Measurements from ENCODE around the gene GRK4.

The GRK4 gene

GRCh38 chr4:2961421-2961810 is 2.0 kb upstream of the GRK4 start:
- Histone ChIP-seq H3K79me2 (ENCODE audit: low read length) (peaks cover 58% of the 10 kb centered on the region), H3K9me3 (ENCODE audit: insufficient read depth, low read length) (no peaks in the 10 kb centered on the region), H3K27ac (ENCODE audit: low read length) (peak overlapping the region; percentile 70), H3K36me3 (replicated peaks; ENCODE audit: low read depth, low read length) (peaks cover 16% of the 10 kb centered on the region), H3K9ac (ENCODE audit: low read length) (peak overlapping the region; percentile 79), H3K4me2 (ENCODE audit: low read length) (peak overlapping the region; percentile 88), H4K20me1 (ENCODE audit: insufficient read depth, low read length) (peaks cover 46% of the 10 kb centered on the region), H3K4me1 (ENCODE audit: low read length) (peaks cover 30% of the 10 kb centered on the region), H3K4me3 (ENCODE audit: low read length) (peak overlapping the region; percentile 82), H2AFZ (ENCODE audit: low read depth, low read length) (no peak overlapping the region), H3K27me3 (ENCODE audit: low read depth, low read length) (no peaks in the 10 kb centered on the region)
- TF ChIP-seq, protein P1, sequence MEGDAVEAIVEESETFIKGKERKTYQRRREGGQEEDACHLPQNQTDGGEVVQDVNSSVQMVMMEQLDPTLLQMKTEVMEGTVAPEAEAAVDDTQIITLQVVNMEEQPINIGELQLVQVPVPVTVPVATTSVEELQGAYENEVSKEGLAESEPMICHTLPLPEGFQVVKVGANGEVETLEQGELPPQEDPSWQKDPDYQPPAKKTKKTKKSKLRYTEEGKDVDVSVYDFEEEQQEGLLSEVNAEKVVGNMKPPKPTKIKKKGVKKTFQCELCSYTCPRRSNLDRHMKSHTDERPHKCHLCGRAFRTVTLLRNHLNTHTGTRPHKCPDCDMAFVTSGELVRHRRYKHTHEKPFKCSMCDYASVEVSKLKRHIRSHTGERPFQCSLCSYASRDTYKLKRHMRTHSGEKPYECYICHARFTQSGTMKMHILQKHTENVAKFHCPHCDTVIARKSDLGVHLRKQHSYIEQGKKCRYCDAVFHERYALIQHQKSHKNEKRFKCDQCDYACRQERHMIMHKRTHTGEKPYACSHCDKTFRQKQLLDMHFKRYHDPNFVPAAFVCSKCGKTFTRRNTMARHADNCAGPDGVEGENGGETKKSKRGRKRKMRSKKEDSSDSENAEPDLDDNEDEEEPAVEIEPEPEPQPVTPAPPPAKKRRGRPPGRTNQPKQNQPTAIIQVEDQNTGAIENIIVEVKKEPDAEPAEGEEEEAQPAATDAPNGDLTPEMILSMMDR (IDR thresholded peaks at IDR 0.05; ENCODE audit: low read depth, low read length) = no peak
- TF ChIP-seq EZH2phosphoT487 (IDR thresholded peaks at IDR 0.05; ENCODE audit: low read depth) = no peak

DNA sequence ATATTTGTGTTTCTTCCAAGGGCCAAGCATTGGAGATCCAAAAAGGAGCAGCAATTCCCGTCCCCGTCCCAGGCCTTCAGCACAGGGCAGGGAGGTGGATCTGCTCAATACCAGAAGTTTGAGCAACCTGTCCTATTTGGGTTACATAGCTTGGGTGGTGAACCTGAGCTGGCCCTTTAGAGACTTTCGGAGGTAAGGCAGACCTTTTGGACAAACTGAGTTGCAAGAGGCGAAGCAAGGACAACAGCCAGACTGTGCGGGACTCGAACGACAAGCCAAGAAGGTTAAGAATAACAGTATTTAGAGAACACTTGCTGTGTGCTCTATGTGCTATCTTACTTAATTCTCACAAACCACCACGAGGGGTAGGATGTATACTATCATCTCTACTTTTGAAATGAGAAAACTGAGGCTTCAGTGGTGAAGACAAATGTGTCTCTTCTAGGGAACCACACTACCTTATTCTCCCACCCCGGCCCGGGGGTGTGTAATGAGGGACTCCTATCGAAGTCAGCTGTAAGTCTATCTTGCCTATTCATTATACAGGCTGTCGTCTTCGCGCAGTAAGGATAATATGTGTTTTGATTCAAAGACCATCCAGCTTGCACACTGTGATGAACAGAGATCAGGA is 1.4 kb upstream of the GRK4 start:
- Histone ChIP-seq H2AFZ (ENCODE audit: low read depth, low read length) (no peak overlapping the region), H3K27ac (ENCODE audit: low read length) (peak overlapping the region; percentile 70), H3K79me2 (ENCODE audit: low read length) (peaks cover 56% of the 10 kb centered on the region), H3K4me2 (ENCODE audit: low read length) (peak overlapping the region; percentile 88), H3K9ac (ENCODE audit: low read length) (peak overlapping the region; percentile 79), H3K36me3 (replicated peaks; ENCODE audit: low read depth, low read length) (peaks cover 14% of the 10 kb centered on the region), H3K27me3 (ENCODE audit: low read depth, low read length) (no peaks in the 10 kb centered on the region), H3K4me1 (ENCODE audit: low read length) (peaks cover 30% of the 10 kb centered on the region), H4K20me1 (ENCODE audit: insufficient read depth, low read length) (peaks cover 44% of the 10 kb centered on the region), H3K4me3 (ENCODE audit: low read length) (peak overlapping the region; percentile 82), H3K9me3 (ENCODE audit: insufficient read depth, low read length) (no peaks in the 10 kb centered on the region)
- no peak for TF ChIP-seq EZH2phosphoT487 (IDR thresholded peaks at IDR 0.05; ENCODE audit: low read depth)
- TF ChIP-seq, protein P1 (IDR thresholded peaks at IDR 0.05; ENCODE audit: low read depth, low read length) = no peak; the same call in 1 of the 2 replicates

DNA sequence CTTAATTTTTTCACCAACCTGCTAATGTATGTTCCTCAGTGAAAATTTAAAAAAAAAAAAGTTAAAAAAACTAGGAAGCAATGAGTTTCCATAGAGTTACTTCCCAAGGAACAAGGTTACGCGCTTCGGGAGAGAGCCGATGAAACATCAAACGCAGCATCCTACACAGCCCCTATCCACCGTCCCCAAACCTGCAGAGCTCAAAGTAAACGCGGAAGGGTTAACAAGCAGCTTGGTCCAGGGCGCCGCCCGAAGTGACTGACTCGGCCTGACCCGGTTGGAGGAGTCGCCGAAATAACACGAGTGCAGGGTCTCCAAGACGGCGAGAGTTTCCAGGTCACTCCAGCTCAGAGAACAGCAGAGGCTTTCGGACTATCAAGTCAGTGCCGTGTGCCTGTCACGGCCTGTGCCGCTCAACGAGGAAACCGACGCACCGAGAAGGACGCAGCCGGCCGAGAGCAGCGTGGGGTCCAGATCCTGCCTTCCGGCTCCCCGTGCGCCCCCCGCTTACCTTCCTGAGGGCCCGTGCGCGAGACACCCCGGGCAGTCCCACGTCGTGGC is 677 bp upstream of the GRK4 start:
- peaks cover 30% of the 10 kb centered on the region for H3K4me1 ChIP-seq (ENCODE audit: low read length)
- H3K27me3 ChIP-seq (ENCODE audit: low read depth, low read length) = no peaks in the 10 kb centered on the region
- peak overlapping the region; percentile 30; the same call in 1 of the 2 replicates for H2AFZ ChIP-seq (ENCODE audit: low read depth, low read length)
- peaks cover 49% of the 10 kb centered on the region for H3K79me2 ChIP-seq (ENCODE audit: low read length)
- H3K9me3 ChIP-seq (ENCODE audit: insufficient read depth, low read length) = no peaks in the 10 kb centered on the region
- H3K4me2 ChIP-seq (ENCODE audit: low read length) = peak overlapping the region; percentile 88
- H3K4me3 ChIP-seq (ENCODE audit: low read length) = peak overlapping the region; percentile 82
- peak overlapping the region; percentile 79 for H3K9ac ChIP-seq (ENCODE audit: low read length)
- TF ChIP-seq, protein P1 (IDR thresholded peaks at IDR 0.05; ENCODE audit: low read depth, low read length) = no peak
- peak overlapping the region; percentile 70 for H3K27ac ChIP-seq (ENCODE audit: low read length)
- H4K20me1 ChIP-seq (ENCODE audit: insufficient read depth, low read length) = peaks cover 38% of the 10 kb centered on the region
- H3K36me3 ChIP-seq (replicated peaks; ENCODE audit: low read depth, low read length) = peaks cover 8% of the 10 kb centered on the region

- H3K9ac ChIP-seq (ENCODE audit: low read length) = peak overlapping the region; percentile 68
- TF ChIP-seq EZH2phosphoT487 (IDR thresholded peaks at IDR 0.05; ENCODE audit: low read depth) = no peak
- TF ChIP-seq, protein P1 (IDR thresholded peaks at IDR 0.05; ENCODE audit: low read depth, low read length) = no peak
- H3K36me3 ChIP-seq (replicated peaks; ENCODE audit: low read depth, low read length) = peaks cover 3% of the 10 kb centered on the region
- H3K4me1 ChIP-seq (ENCODE audit: low read length) = peaks cover 24% of the 10 kb centered on the region
- peak overlapping the region; percentile 93 for H3K4me2 ChIP-seq (ENCODE audit: low read length)
- H3K79me2 ChIP-seq (ENCODE audit: low read length) = peaks cover 36% of the 10 kb centered on the region
- H4K20me1 ChIP-seq (ENCODE audit: insufficient read depth, low read length) = peaks cover 24% of the 10 kb centered on the region
- H3K27ac ChIP-seq (ENCODE audit: low read length) = no peak overlapping the region
- no peaks in the 10 kb centered on the region for H3K9me3 ChIP-seq (ENCODE audit: insufficient read depth, low read length)
- peak overlapping the region; percentile 75 for H2AFZ ChIP-seq (ENCODE audit: low read depth, low read length)
- H3K27me3 ChIP-seq (ENCODE audit: low read depth, low read length) = no peaks in the 10 kb centered on the region
- peak overlapping the region; percentile 82 for H3K4me3 ChIP-seq (ENCODE audit: low read length)
Measured at GRCh38 chr4:2963966-2964471, 648 bp downstream of the GRK4 start.
